ENCODE data around the gene ZNF436.
"Not testable (repeated sequence)": the region's sequence is repeated elsewhere in the genome, so short reads cannot be mapped to it uniquely, and the experiment has no call there.

ZNF436 gene

GRCh38 chr1:23330846-23331245 lies 38.8 kb downstream of the ZNF436 start:
- in situ Hi-C loops (cut with MboI; ENCODE audit: low sequenced_read_pairs), result no loop called here

- in situ Hi-C loops (cut with MboI; ENCODE audit: low sequenced_read_pairs), result no loop called here
Measured at GRCh38 chr1:23325393-23325792, 44.2 kb downstream of the ZNF436 start.

- in situ Hi-C loops (cut with MboI; ENCODE audit: low sequenced_read_pairs), result no loop called here
Measured at GRCh38 chr1:23322770-23323169, 46.9 kb downstream of the ZNF436 start.

- in situ Hi-C loops (cut with MboI; ENCODE audit: low sequenced_read_pairs), result not testable (repeated sequence)
Measured at GRCh38 chr1:23310280-23310679, 59.4 kb downstream of the ZNF436 start.

All from HL-60/S4 (cell line).